KBM-7 (cell line): ENCODE measurements around the gene PAFAH1B1.
"Not testable (repeated sequence)": the region's sequence is repeated elsewhere in the genome, so short reads cannot be mapped to it uniquely, and the experiment has no call there.

Experiments used
- DNase-seq: peaks from one replicate; pipeline ENCODE4 v3.0.0-alpha.2; 2015
- in situ Hi-C: fragments of 300-500 bp; cut with MboI; formaldehyde crosslinking; loops from 2 replicates; pipeline ENCODE4 v1.14.3; 2020; ENCODE audit warnings: low sequenced_read_pairs, low pct_unique_long_range_greater_than_20kb, mixed read lengths

PAFAH1B1 gene

DNA sequence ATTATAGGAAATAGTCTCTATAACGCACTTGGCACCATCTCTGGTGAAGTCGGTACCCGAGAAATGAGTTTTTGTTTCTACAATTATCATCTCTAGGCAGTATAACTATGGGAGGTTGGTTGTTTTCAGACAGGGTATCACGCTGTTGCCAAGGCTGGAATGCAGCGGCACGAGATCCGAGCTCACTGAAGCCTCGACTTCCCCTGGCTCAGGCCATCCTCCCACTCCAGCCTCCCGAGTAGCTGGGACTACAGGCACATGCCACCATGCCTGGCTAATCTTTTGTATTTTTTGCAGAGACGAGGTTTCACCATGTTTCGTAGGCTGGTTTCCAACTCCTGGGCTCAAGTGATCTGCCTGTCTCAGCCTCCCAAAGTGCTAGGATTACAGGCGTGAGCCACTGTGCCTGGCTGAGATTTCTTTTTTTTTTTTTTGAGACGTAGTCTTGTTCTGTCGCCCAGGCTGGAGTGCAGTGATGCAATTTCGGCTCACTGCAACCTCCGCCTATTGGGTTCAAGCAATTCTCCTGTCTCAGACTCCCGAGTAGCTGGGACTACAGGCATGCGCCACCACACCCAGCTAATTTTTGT lies 105.9 kb downstream of the PAFAH1B1 start:
- DNase-seq, in situ Hi-C loops: not testable (repeated sequence)

DNA sequence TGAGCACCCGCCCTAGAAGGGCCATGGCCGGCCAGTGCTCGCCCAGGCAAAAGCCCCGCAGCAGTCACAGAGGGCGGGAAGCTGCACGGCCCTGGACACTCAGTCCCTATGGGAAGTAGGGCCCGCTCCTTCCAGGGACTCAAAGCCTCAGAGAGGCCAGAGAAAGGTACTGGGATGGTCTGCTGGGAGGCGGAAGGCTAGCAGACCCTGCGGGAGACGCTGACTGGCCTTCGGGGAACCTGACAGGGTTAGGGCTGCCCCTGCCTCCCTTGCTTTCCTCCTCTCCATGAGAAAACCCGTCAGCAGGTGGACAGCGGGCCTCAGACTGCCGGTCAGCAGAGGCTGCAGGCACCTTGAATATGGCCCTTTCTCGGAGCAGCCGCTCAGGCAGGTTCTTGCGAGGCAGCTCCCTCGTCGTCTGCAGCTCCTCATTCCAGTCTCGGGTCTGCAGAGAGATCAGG lies 106.6 kb downstream of the PAFAH1B1 start:
- DNase-seq: no peak
- in situ Hi-C loops: no loop called here

DNA sequence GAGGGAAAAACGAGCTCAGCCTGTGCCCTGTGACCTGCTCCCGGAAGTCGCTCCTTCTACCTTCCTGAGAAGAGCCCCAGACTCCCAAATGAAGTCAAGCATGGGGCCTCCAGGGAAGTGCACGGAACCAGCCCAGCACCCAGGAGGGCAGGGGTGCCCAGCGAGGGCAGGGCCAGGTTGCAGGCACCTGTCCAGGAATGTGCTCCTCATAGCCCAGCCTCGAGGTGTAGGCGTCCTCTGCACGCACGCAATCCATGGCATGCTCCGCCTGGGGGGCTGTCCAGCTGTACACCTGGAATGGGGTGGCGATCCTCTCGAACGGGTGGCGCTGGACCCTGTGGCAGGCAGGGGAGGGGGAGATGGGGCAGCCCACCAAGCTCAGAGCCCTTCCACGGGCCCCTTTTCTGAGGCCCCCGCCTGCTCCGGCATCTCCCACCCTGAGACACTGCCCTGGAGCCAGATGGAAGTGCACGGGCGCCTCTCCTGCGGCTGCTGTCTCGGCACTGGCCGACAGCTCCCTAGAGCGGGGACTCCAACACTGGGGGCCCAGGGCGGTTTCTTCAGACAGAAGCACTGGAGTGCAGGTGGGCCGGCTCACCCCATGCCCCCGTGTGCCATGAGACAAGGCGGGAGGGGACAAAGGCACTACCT lies 107.2 kb downstream of the PAFAH1B1 start:
- in situ Hi-C loops: no loop called here
- DNase-seq: no peak

DNA sequence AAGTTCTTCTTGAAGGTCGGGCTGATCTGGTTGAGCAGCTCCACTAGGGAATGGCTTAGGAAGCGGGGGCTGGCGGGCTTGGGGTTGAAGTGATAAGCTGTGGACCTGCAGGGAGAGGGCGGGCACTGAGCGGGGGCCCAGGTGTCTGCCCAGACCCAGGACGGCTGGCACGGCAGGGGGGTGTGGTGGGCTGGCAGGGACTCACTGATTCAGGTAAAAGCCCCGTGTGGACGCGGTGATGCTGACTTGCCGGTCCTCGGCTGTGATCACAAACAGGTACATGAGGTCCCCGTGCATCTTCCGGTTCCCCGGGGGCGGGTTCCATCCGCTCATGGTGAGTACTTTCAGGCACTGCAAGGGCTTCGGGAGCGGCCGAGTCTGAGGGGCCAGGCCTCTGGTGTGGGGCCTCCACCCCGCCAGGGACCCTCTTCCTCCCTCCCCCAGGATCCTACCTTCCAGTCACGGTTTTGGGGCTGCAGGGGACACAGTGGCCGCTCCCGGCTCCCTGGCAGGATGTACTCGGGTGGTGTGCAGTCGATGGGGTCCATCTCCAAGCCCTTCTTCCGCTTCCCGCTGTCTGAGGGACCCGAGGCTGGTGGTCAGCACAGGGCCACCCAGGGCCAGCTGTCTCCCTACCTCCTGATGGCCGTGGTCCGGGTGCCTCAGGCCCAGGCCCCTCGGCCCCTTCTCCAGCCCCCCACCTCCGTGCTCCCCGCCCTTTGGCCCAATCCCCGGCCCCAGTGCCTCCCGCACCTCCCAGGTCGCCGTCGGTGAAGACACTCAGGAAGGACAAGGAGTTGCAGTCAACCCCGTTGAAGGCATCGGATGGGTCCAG lies 107.9 kb downstream of the PAFAH1B1 start:
- in situ Hi-C loops: no loop called here
- no peak for DNase-seq

DNA sequence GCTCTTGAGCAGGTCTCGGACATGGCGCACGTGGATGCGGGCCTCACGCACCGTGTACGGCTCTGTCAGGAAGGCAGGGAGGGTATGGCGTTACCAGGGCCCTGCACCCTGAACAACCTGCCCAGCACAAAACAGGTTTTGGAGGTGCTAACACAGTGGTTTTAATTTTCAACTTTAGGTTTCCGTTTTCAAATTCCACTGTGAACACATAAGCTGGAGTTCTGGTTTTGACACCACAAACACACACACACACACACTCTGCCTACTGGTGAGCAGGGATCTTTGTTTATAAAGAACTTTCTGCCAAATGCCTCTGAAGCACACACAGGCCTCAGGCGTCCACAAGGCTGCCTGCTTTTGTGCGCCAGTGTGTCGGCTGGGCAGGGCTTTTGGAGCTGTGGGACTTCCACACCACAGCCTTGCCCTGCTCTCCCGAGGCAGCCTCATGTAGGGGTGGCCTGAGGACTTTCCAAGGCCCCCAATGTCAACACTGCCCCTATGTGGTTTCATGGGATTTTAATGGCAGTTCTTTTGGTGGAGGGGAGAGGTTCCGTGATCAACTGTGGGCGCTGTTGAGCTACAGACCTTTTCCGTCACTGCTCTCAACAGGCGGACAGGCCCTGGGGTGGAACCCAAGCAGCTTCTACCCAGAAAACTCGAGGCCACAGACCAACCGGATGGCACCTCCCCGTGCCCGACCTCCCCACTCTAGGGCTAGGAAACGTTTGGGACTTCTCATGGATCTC lies 108.7 kb downstream of the PAFAH1B1 start:
- DNase-seq: no peak
- in situ Hi-C loops: no loop called here

DNA sequence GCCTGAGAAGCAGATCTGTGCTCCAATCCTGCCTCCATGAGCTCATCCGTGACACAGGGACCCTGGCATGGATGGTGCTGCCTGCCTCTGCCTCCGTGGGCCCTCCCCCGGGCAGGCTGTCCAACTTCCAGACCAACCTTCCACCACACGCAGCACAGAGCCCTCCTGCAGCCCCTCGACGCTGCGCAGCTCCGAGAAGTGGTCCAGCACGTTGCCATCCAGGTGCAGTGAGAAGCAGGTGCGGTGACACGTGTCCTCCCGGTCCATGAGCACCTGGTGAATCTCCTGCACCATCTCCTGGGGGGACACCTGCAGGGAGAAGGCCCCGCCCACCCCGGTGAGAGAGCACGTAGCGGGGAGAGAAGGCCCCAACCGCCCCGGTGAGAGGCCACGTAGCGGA lies 109.7 kb downstream of the PAFAH1B1 start:
- in situ Hi-C loops: no loop called here
- DNase-seq: no peak

DNA sequence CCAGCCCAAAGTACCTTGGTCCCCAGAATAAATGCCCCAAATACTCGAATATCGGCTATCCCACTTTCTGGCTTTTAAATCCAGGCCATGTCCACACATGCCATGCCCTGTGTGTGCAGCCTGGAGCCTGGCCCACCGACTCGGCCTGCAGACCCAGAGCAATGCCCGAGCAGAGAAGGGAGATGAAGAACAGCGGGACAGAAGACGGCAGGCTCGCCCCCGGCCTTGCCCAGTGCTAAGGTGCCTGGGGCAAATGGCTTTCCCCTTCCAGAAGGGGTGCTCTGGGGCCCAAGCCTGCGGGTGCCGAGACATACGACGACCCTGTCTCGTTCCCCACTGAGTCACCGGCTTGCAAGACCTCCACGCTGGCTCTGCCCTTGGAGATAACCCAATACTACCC lies 110.2 kb downstream of the PAFAH1B1 start:
- DNase-seq: no peak
- in situ Hi-C loops: no loop called here

DNA sequence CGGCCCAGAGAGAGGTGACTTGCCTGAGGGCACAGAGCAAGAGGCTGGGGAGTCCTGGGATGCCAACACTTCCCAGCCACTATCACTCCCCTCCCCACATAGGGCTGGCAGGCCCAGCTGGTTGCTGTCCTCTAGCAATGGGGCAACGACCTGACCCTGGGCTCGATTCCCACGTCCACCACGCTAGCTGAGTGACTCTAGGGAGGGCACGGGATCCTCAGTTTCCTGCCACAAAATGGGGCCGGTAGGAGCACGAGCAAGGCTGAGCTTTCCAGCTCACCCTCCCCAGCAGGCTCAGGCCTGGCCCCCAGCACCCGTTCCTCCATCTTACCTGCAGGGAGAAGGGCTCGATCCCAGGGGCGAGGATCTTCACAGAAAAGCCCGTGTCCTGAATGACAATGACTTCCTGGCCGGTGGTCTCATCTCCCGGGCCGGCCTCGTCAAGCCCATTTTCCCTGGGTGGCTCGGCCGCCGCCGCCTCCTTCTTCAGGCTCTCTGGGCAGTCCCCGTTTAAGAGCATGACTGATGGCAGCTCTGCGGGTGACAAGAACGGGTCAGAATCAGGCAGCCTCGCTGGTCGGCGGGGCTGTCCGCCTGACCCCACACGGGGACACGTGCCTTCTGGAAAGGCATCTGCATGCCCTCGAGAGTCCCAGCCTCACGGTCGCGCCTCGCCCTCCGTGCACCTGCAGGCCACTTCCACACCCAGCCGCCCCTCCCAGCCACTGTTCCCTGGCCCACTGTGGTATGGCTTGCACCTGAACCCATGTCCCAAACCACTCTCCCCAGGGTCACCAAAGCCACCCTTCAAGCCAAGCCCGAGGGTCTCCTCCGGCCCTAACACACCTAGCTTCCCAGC lies 110.8 kb downstream of the PAFAH1B1 start:
- in situ Hi-C loops: no loop called here
- DNase-seq: no peak

DNA sequence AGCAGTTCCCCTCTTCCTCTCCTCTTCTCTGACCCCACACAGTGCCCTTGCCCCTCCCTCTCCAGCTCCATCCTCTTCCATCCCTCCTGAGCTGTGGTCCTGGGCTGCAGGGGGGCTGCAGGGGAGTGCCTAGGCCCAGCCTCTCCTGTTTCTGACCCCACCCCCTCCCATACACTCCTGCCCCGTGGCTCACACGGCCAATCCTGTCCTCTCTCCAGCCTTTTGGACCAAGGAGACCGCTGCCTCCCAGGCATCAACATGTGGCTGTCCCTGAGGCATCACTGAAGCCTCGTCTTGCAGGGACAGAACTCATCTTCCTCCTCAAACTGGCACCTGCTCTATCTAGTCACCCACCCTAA lies 111.4 kb downstream of the PAFAH1B1 start:
- no peak for DNase-seq
- in situ Hi-C loops: no loop called here

DNA sequence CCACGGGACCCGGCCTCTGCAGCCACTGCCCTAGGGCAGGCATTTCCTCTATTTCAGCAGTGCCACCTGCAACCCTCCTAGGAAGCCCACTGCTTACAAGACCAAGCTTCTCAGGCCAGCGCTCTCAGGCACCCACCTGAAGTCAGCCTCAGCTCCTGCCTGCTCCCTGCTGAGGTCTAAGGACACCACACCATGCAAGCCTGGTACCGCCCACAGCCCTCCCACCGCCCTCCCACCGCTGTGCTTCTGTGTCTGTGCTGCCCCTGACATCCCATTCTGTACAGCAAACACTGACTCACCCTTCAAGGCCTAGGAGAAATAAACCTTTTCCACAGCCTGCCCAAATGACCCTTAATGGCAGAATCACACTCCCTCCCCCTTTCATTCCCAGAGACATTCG lies 111.8 kb downstream of the PAFAH1B1 start:
- DNase-seq: no peak
- in situ Hi-C loops: no loop called here

DNA sequence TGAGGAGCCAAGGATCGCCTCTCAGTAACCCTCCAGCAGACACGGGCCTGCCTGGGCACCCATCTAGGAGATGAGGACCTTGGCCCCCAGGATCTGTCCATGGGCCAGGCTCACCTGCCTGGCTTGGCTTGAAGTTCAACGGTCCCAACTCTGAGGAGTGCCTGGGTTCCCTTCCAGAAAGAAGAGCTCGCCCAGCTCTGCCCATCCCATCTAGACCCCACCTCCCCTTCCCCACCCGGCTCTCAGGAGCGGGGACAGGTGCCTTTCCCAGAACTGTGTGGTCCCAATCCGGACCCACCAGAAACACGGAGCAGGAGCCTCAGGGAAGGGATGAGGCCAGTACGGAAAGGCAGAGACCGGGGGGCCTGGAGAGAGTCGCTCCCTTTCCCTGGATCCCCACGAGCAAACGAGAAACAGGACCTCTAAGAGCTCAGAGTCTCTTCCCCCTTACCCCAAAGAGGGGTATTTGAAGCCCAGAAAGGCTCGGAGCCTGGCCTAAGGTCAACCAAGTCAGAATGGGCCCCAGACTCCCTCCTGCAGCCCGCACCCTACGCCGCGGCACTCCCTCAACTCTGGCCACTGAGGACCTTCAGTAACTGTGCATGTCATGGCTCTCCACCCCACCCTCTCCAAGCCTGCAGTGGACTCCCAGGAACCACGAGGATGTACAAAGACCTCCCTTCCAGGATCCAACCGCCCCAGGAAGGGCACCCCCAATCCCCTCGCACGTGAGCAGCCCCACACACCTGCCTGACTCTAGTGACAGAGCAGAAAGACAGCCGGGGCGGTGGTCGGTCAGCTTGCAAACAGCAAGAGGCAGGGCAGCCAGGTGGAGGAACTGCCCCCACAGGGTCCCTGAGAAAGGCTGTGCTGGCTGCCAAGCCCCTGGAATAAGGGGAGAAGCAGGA lies 112.7 kb downstream of the PAFAH1B1 start:
- no peak for DNase-seq
- in situ Hi-C loops: no loop called here

DNA sequence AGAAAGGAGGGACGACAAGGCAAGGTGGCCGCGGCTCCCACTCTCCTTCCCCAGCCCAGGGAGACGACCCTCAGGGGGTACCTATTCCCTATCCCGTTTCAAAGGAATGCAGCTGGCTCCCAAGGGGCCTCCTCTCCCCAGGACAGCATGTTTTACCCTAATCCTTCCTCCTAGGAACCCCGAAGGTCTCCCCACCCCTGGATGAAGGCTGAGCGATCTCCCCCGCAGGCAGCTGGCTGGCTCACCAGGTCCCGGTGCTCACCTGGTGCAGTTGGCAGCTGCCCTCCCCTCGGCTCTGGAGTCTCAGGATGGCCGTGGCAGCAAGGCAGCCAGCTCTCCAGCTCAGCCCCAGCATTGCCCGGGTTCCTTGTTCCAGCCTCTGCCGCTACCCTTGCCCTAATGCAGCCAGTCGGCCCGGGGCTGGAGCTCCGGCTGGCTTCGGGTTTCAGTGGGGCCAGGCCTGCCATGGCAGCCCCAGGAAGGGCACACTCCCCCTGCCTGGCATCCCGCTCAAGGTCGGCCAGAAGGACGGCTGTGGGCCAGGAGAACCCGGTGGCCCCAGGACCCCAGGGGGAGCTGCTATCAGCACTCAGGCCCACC lies 113.6 kb downstream of the PAFAH1B1 start:
- DNase-seq: no peak
- in situ Hi-C loops: no loop called here

DNA sequence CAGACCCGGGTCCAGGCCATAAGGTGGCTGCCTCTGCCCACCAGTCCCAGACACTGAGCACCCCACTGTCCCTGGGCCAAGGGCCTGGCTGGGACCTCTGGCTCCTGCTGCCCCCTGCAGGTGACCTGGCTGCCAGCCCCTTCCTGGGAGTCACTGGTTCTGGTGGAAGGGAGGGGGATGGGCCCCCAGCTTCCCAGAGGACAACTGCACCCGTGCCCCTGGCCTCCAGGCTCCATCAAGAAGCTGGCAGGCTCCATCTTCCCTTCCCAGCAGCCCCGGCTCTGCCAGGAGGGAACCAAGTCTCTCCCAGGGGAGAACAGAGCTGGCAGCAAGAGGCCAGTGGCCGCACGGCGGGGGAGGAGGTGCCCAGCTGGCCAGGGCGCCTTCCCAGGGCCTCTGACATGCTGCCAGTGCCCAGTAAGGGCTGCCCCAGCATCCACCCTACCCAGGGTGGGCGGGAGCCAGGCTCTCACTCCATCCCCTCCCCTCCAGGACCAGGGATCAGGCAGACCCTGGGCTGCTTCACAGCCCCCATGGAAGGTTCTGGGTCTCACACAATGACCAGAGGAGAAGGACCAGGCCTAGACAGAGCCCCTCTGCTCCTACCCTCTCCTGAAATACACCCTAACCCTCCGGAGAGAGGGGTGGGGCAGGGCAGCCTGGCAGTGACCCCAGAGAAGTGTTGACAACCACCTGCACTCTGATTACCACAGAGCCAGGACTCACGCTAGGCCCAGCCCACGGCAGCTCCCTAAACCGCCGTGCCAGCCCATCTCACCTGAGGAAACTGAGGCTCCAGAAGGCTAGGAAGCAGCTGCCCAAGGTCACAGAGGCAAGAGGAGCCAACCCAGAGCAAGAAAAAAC lies 114.5 kb downstream of the PAFAH1B1 start:
- no peak for DNase-seq
- in situ Hi-C loops: no loop called here

DNA sequence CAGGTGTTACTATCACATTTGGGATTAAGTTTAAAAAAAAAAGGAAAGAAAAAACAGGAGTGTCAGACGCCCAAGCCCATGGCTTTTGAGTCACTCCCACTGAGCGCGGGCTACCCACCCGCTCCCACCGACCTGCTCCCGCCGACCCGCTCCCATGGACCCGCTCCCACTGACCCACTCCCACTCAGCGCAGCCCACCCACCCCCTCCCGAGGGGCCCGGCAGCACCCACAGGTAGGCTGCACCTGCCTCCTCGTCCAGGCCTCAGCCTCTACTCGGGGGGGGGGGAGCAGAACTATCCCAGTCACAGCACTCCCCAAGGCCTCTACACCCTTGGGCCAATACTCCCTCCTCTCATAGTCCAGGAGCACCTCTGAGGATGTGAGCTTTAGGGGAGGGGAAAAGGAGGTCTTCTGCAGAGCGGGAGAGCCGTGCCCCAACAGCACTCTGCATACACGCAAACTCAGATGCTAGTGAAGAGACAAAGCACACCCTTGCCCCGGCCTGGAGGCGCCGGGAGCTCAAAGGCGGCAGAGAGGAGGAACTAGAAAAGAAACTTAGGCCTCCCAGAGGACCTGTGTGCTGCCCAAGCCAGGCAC lies 115.2 kb downstream of the PAFAH1B1 start:
- in situ Hi-C loops: no loop called here

DNA sequence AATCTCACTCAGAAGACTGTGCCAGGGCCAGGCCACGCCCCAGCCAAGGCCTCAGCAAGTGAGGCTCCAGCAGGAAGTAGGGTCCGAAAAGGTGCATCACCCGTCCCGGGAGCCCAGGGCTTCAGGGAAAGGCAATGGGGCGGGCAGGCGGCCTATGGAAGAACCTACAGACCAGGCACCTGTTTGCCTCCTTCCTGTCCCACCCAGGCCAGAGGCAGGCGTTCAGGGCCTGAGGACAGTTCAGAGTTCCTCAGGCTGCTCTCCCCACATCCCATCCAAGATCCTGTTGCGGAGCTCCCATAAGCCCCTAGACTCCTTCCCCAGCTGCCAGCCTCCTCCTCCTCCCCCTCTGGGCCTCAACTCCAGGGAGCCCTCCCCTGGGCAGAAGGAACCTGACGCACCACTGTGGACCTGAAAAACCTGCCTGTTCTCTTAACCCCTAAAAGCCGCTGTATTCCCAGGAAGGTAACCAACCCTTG lies 115.8 kb downstream of the PAFAH1B1 start:
- in situ Hi-C loops: no loop called here
- no peak for DNase-seq

More for the DNA sequence above, 115.2 kb downstream of the PAFAH1B1 start:
- no peak for DNase-seq
